WTC11 (cell line): Measurements from ENCODE around the gene SYNCRIP. TPM values are rescaled to one million over a fixed set of nuclear protein-coding genes. Genes with fewer than 3 reads are reported as not detected.

ENCODE experiments used
- ATAC-seq: fragments of 200-7000 bp; cut with Tn5 transposase; 2 replicates; pipeline ENCODE4 v1.10.0; 2021; ENCODE audit warnings: mild to moderate bottlenecking, moderate library complexity
- CTCF ChIA-PET: fragments of 300-600 bp; sonication (Branson Sonifier 250); formaldehyde crosslinking; loops from one replicate; lab custom pipeline; 2021; ENCODE audit warnings: antibody characterized with exemption; lab: Charles Lee
- POLR2A ChIA-PET: fragments of 350-600 bp; sonication (Branson Sonifier 250); formaldehyde crosslinking; loops from one replicate; lab custom pipeline; 2021; ENCODE audit warnings: antibody characterized with exemption; lab: Charles Lee
- DNase-seq: peaks from one replicate; pipeline ENCODE4 v3.0.0; 2021; ENCODE audit warnings: low spot score
- H3K27ac Mint-ChIP-seq: 2 replicates; pipeline ENCODE4 v1.8.0; 2021; ENCODE audit warnings: mixed read lengths
- H3K27me3 Mint-ChIP-seq: 2 replicates; pipeline ENCODE4 v1.8.0; 2021; ENCODE audit warnings: low read depth, mild to moderate bottlenecking, moderate library complexity, mixed read lengths
- H3K36me3 Mint-ChIP-seq: 2 replicates; pipeline ENCODE4 v1.8.0; 2021; ENCODE audit warnings: mixed read lengths
- H3K4me1 Mint-ChIP-seq: 2 replicates; pipeline ENCODE4 v1.8.0; 2022; ENCODE audit warnings: mixed read lengths
- H3K4me3 Mint-ChIP-seq: 2 replicates; pipeline ENCODE4 v1.8.0; 2021; ENCODE audit warnings: mild to moderate bottlenecking, moderate library complexity, mixed read lengths
- H3K9me3 Mint-ChIP-seq: 2 replicates; pipeline ENCODE4 v1.8.0; 2021; ENCODE audit warnings: mixed read lengths
- ARID4B ChIP-seq: sonication (generic); formaldehyde crosslinking; IDR thresholded peaks from 2 replicates; pipeline ENCODE4 v1.8.0; 2023; ENCODE audit warnings: missing genetic modification reagents, mild to moderate bottlenecking, borderline replicate concordance
- ATF1 ChIP-seq: sonication (generic); formaldehyde crosslinking; IDR thresholded peaks from 2 replicates; pipeline ENCODE4 v1.8.1; 2023; ENCODE audit warnings: mild to moderate bottlenecking, moderate library complexity, missing genetic modification reagents
- CDX4 ChIP-seq: fragments of 250-450 bp; sonication (Bioruptor Pico); IDR thresholded peaks from 2 replicates; pipeline ENCODE4 v1.9.0; 2021; ENCODE audit warnings: moderate library complexity, mild to moderate bottlenecking, inconsistent platforms, borderline replicate concordance
- GRHL2 ChIP-seq: fragments of 250-450 bp; sonication (Bioruptor Pico); IDR thresholded peaks from 2 replicates; pipeline ENCODE4 v1.8.0; 2022; ENCODE audit warnings: mild to moderate bottlenecking, moderate library complexity; ENCODE audit not compliant: insufficient replicate concordance, severe bottlenecking
- KAT7 ChIP-seq: sonication (generic); formaldehyde crosslinking; IDR thresholded peaks from 2 replicates; pipeline ENCODE4 v1.8.1; 2023; ENCODE audit warnings: missing genetic modification reagents, mild to moderate bottlenecking, borderline replicate concordance
- NFE2L1 ChIP-seq: sonication (generic); formaldehyde crosslinking; IDR thresholded peaks from 2 replicates; pipeline ENCODE4 v1.8.1; 2023; ENCODE audit warnings: missing genetic modification reagents
- PRRX2 ChIP-seq: fragments of 250-450 bp; sonication (Bioruptor Pico); IDR thresholded peaks from 2 replicates; pipeline ENCODE4 v1.8.0; 2021; ENCODE audit warnings: mild to moderate bottlenecking
- SOX15 ChIP-seq: fragments of 250-450 bp; sonication (Bioruptor Pico); IDR thresholded peaks from 2 replicates; pipeline ENCODE4 v1.9.0; 2021; ENCODE audit warnings: mild to moderate bottlenecking
- USF1 ChIP-seq: sonication (generic); formaldehyde crosslinking; IDR thresholded peaks from 2 replicates; pipeline ENCODE4 v1.8.0; 2022; ENCODE audit warnings: mild to moderate bottlenecking, missing genetic modification reagents
- ZBTB43 ChIP-seq: sonication (generic); formaldehyde crosslinking; IDR thresholded peaks from 2 replicates; pipeline ENCODE4 v1.8.1; 2023; ENCODE audit warnings: mild to moderate bottlenecking, missing genetic modification reagents
- ZNF232 ChIP-seq: sonication (generic); formaldehyde crosslinking; IDR thresholded peaks from 2 replicates; pipeline ENCODE4 v1.8.0; 2022; ENCODE audit warnings: mild to moderate bottlenecking, missing genetic modification reagents
- ZNF512 ChIP-seq: sonication (generic); formaldehyde crosslinking; IDR thresholded peaks from 2 replicates; pipeline ENCODE4 v1.8.1; 2022; ENCODE audit warnings: missing genetic modification reagents, borderline replicate concordance
- total RNA-seq: library from RNA; stranded (reverse); gene quantifications from 3 replicates; pipeline ENCODE4 v1.2.3, GENCODE V29; 2021

The SYNCRIP gene
- total RNA-seq, 1 experiment from 2014 or later, result 150 TPM

GRCh38 chr6:85581572-85581971 lies 61.1 kb downstream of the SYNCRIP start:
- Mint-ChIP-seq H3K27me3 (no peaks in the 10 kb centered on the region), H3K9me3 (peaks cover 50% of the 10 kb centered on the region), H3K36me3 (peaks cover 38% of the 10 kb centered on the region), H3K4me1 (peaks cover 18% of the 10 kb centered on the region), H3K4me3 (no peak overlapping the region), H3K27ac (no peak overlapping the region)
- DNase-seq, result no peak
- POLR2A ChIA-PET, result no interaction called here
- no peak for ATAC-seq
- TF ChIP-seq KAT7 (no peak), ZNF512 (CRISPR knock-in tag) (no peak), SOX15 (CRISPR knock-in tag) (no peak), USF1 (no peak), ARID4B (CRISPR knock-in tag) (no peak), GRHL2 (CRISPR knock-in tag) (no peak), ZBTB43 (CRISPR knock-in tag) (no peak)
- CTCF ChIA-PET, result interaction anchor here (1.3 kb wide), 1 partner anchor 12 kb away, joined by 5 read pairs; the partner anchor contains the start of gene SNX14

- no peak overlapping the region for H3K27ac Mint-ChIP-seq
Observed at GRCh38 chr6:85580878-85581267, 61.8 kb downstream of the SYNCRIP start.

GRCh38 chr6:85580118-85580877 lies 62.4 kb downstream of the SYNCRIP start:
- Mint-ChIP-seq H3K27me3 (no peaks in the 10 kb centered on the region), H3K4me1 (peaks cover 18% of the 10 kb centered on the region), H3K36me3 (peaks cover 38% of the 10 kb centered on the region), H3K9me3 (peaks cover 44% of the 10 kb centered on the region), H3K27ac (peak overlapping the region; percentile 39; the same call in 1 of the 2 replicates), H3K4me3 (no peak overlapping the region)
- ChIA-PET POLR2A (no interaction called here), CTCF (interaction anchor here (1.3 kb wide), 1 partner anchor 13 kb away, joined by 5 read pairs; the partner anchor contains the start of gene SNX14)
- DNase-seq (no peak), ATAC-seq (no peak)
- TF ChIP-seq GRHL2 (CRISPR knock-in tag) (no peak), ATF1 (CRISPR knock-in tag) (no peak), ARID4B (CRISPR knock-in tag) (no peak), ZNF232 (CRISPR knock-in tag) (no peak), CDX4 (no peak)

More at GRCh38 chr6:85580878-85581267, 61.8 kb downstream of the SYNCRIP start:
- Mint-ChIP-seq H3K4me3 (no peak overlapping the region), H3K9me3 (peaks cover 48% of the 10 kb centered on the region), H3K4me1 (peaks cover 18% of the 10 kb centered on the region), H3K36me3 (peaks cover 38% of the 10 kb centered on the region), H3K27me3 (no peaks in the 10 kb centered on the region)
- peak; percentile 94 for ATAC-seq
- ChIA-PET CTCF (interaction anchor here (1.3 kb wide), 1 partner anchor 13 kb away, joined by 5 read pairs; the partner anchor contains the start of gene SNX14), POLR2A (no interaction called here)
- TF ChIP-seq NFE2L1 (CRISPR knock-in tag) (0 out of 2 replicates have a peak, but pooled peaks have one; percentile 10), USF1 (no peak), PRRX2 (CRISPR knock-in tag) (no peak)
- no peak for DNase-seq
